Astrocyte of the cerebellum (primary cell): ENCODE results near the gene SEC16B.
"Not testable (repeated sequence)": the region's sequence is repeated elsewhere in the genome, so short reads cannot be mapped to it uniquely, and the experiment has no call there.

ENCODE experiments used
- DNase-seq: peaks from one replicate; pipeline ENCODE4 v3.0.0-alpha.2; 2011; ENCODE audit warnings: low read depth
- H3K4me3 ChIP-seq: 2 replicates; pipeline ENCODE4 v1.5.1; 2011; ENCODE audit warnings: mild to moderate bottlenecking, low read depth, low read length, moderate library complexity
- CTCF ChIP-seq: IDR thresholded peaks from 2 replicates; pipeline ENCODE4 v1.5.1; 2012; ENCODE audit warnings: low read length, low read depth, moderate library complexity, mild to moderate bottlenecking; ENCODE audit errors: missing control alignments
- in situ Hi-C: cut with HindIII; loops from 2 replicates; pipeline ENCODE4 v1.10.0; 2017; ENCODE audit warnings: low sequenced_read_pairs

Gene SEC16B

GRCh38 chr1:177995369-177995768, 25.5 kb upstream of the SEC16B start:
- TF ChIP-seq CTCF, result no peak
- H3K4me3 ChIP-seq, result no peak overlapping the region
- DNase-seq, result no peak
- in situ Hi-C loops, result loop anchor here (25.0 kb wide), 1 partner anchor 292 kb away; no protein-coding TSS in a partner anchor

GRCh38 chr1:177986281-177986680, 16.4 kb upstream of the SEC16B start:
- in situ Hi-C loops, result loop anchor here (25.0 kb wide), 1 partner anchor 301 kb away; no protein-coding TSS in a partner anchor
- DNase-seq, H3K4me3 ChIP-seq: not testable (repeated sequence)

- no peak overlapping the region for H3K4me3 ChIP-seq
- DNase-seq, result no peak
- in situ Hi-C loops, result loop anchor here (25.0 kb wide), 1 partner anchor 303 kb away; no protein-coding TSS in a partner anchor
- no peak for TF ChIP-seq CTCF
Observed at GRCh38 chr1:177984761-177985160, 14.9 kb upstream of the SEC16B start.

GRCh38 chr1:177984136-177984525, 14.3 kb upstream of the SEC16B start:
- H3K4me3 ChIP-seq, result peak overlapping the region; percentile 24
- in situ Hi-C loops, result loop anchor here (25.0 kb wide), 1 partner anchor 303 kb away; no protein-coding TSS in a partner anchor
- no peak for TF ChIP-seq CTCF
- DNase-seq, result peak; percentile 88

GRCh38 chr1:177983482-177984135, 13.8 kb upstream of the SEC16B start:
- DNase-seq, result no peak
- in situ Hi-C loops, result loop anchor here (25.0 kb wide), 1 partner anchor 304 kb away; no protein-coding TSS in a partner anchor
- TF ChIP-seq CTCF, result no peak
- H3K4me3 ChIP-seq, result peak overlapping the region; percentile 24

GRCh38 chr1:177983077-177983476, 13.2 kb upstream of the SEC16B start:
- peak overlapping the region; percentile 24 for H3K4me3 ChIP-seq
- DNase-seq, result no peak
- no peak for TF ChIP-seq CTCF
- in situ Hi-C loops, result loop anchor here (25.0 kb wide), 1 partner anchor 304 kb away; no protein-coding TSS in a partner anchor

- DNase-seq, result no peak
- no peak for TF ChIP-seq CTCF
- in situ Hi-C loops, result loop anchor here (25.0 kb wide), 1 partner anchor 306 kb away; no protein-coding TSS in a partner anchor
- no peak overlapping the region for H3K4me3 ChIP-seq
Observed at GRCh38 chr1:177981200-177981599, 11.3 kb upstream of the SEC16B start.
